Measurements from ENCODE around the gene A2ML1.

The A2ML1 gene

DNA sequence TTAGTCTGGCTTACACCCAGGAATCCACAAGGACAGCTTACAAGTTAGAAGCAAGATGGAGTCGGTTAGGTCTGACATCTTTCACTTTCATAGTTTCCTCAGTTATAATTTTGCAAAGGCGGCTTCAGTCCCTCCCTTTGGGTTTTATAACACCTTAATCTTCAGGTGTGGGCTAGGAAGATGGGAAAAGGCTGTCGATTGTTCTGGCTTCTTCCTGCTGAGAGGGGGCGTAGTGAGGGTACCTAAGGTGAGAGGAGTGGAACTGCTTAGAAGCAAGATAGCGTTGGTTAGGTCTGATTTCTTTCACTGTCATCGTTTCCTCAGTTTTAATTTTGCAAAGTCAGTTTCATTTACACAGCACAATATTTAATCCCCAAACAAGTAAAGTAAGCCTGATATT, 10.1 kb downstream of the A2ML1 start:
- TF ChIP-seq, protein P1, sequence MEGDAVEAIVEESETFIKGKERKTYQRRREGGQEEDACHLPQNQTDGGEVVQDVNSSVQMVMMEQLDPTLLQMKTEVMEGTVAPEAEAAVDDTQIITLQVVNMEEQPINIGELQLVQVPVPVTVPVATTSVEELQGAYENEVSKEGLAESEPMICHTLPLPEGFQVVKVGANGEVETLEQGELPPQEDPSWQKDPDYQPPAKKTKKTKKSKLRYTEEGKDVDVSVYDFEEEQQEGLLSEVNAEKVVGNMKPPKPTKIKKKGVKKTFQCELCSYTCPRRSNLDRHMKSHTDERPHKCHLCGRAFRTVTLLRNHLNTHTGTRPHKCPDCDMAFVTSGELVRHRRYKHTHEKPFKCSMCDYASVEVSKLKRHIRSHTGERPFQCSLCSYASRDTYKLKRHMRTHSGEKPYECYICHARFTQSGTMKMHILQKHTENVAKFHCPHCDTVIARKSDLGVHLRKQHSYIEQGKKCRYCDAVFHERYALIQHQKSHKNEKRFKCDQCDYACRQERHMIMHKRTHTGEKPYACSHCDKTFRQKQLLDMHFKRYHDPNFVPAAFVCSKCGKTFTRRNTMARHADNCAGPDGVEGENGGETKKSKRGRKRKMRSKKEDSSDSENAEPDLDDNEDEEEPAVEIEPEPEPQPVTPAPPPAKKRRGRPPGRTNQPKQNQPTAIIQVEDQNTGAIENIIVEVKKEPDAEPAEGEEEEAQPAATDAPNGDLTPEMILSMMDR (IDR thresholded peaks at IDR 0.05; ENCODE audit: extremely low read depth, insufficient read depth, missing control alignments): no peak
- DNase-seq (ENCODE audit: low spot score): no peak
- in situ Hi-C loops (cut with MboI; ENCODE audit: low pct_unique_long_range_greater_than_20kb, low sequenced_read_pairs, unreplicated experiment): no loop called here

DNA sequence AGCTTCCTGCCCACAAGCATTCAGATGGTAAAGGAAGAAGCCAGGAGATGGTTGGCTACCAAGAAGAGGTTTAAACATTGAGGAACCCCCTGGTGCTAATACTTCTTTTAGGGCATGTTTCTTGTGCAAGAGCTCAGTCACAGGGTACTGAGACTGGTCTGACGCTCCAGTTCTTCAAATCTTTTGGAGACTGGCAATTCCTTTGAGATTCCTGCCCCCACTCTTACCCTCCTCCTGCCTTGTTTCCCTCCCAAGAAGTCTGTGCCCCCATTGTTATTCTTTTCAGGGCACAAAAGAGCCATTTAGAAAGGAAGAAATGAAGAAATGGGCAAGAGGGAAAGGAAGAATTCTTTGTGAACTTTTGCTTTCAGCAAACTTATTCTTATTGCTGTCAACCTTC, 11.8 kb downstream of the A2ML1 start:
- in situ Hi-C loops (cut with MboI; ENCODE audit: low pct_unique_long_range_greater_than_20kb, low sequenced_read_pairs, unreplicated experiment): no loop called here
- TF ChIP-seq, protein P1 (IDR thresholded peaks at IDR 0.05; ENCODE audit: extremely low read depth, insufficient read depth, missing control alignments): no peak
- DNase-seq (ENCODE audit: low spot score): no peak

DNA sequence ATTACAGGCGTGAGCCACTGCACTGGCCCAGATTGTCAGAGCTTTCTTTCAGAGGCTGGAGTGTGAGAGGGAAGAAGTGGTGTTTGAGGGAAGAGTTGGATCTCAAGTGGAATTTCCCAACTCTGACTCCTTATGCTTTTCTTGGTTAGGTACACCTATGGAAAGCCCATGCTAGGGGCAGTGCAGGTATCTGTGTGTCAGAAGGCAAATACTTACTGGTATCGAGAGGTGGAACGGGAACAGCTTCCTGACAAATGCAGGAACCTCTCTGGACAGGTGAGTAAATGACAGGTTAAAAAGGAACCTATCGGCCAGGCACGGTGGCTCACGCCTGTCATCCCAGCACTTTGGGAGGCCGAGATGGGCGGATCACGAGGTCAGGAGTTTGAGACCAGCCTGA, 14.9 kb downstream of the A2ML1 start:
- DNase-seq (ENCODE audit: low spot score): no peak
- in situ Hi-C loops (cut with MboI; ENCODE audit: low pct_unique_long_range_greater_than_20kb, low sequenced_read_pairs, unreplicated experiment): no loop called here
- TF ChIP-seq, protein P1 (IDR thresholded peaks at IDR 0.05; ENCODE audit: extremely low read depth, insufficient read depth, missing control alignments): no peak

DNA sequence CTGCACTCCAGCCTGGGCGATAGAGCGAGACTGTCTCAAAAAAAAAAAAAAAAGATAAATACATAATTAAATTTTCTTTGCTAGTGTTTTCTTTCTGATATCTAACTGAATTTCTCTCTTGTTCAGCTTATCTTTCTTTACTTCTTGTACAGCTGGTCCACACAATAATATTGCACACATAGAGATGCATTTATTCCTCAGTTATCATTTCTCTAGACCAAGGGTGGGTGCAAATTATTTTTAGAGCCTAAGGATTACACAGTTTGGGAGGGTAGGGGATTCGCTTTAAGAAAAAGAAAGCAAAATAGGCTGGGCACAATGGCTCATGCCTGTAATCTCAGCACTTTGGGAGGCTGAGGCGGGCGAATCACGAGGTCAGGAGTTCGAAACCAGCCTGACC, 17.9 kb downstream of the A2ML1 start:
- in situ Hi-C loops (cut with MboI; ENCODE audit: low pct_unique_long_range_greater_than_20kb, low sequenced_read_pairs, unreplicated experiment): no loop called here
- DNase-seq (ENCODE audit: low spot score): no peak
- TF ChIP-seq, protein P1 (IDR thresholded peaks at IDR 0.05; ENCODE audit: extremely low read depth, insufficient read depth, missing control alignments): no peak

DNA sequence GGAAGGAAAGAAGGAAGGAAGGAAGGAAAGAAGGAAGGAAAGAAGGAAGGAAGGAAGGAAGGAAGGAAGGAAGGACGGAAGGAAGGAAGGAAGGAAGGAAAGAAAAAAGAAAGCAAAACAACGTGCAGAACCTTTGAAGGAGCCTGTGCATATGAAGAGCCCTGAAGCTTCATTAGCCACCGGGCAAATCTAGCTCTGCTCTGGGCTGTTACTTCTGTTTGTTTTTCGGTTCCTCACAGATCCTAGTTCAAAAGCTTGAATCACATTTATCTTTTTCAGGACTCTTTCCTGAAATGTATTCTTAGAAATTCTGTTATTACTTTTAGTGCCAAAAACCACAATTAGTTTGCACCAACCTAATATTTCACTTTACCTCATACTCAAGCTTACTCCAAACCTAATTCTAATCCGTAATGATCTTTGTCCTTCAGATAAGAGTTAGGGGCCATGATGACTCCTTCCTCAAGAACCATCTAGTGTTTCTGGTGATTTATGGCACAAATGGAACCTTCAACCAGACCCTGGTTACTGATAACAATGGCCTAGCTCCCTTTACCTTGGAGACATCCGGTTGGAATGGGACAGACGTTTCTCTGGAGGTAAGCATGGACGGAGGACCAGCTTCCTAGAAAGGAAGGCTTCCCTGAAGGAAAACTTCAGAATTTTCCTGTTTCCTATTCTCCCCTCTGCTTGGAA, 18.7 kb downstream of the A2ML1 start:
- in situ Hi-C loops (cut with MboI; ENCODE audit: low pct_unique_long_range_greater_than_20kb, low sequenced_read_pairs, unreplicated experiment): no loop called here
- TF ChIP-seq, protein P1 (IDR thresholded peaks at IDR 0.05; ENCODE audit: extremely low read depth, insufficient read depth, missing control alignments): no peak

DNA sequence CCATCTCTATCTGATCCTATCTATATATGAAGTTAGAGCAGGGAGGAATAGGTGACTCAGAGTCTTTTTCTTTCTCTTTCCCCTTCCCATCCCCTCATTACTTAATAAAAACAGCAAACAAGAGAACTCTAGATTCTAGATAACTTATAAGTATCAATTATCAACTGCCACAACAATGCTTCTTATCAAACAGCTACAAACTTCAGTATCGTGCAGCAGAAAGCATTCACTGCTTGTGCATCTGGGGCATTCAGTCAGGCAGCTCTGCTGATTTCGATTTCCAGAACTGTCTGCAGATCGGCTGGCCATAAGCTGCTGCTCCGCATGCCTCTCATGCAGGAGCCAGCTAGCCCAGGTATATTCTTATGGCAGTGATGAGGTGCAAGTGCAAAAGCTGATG, 19.4 kb downstream of the A2ML1 start:
- in situ Hi-C loops (cut with MboI; ENCODE audit: low pct_unique_long_range_greater_than_20kb, low sequenced_read_pairs, unreplicated experiment): no loop called here
- DNase-seq (ENCODE audit: low spot score): no peak
- TF ChIP-seq, protein P1 (IDR thresholded peaks at IDR 0.05; ENCODE audit: extremely low read depth, insufficient read depth, missing control alignments): no peak

More for the DNA sequence above, 18.7 kb downstream of the A2ML1 start:
- no peak for DNase-seq (ENCODE audit: low spot score)

Data from GM13977 (cell line).